Testis (tissue), 3 donors: ENCODE data around the gene ATF5. TPM values are rescaled to one million over a fixed set of nuclear protein-coding genes. Genes with fewer than 3 reads are reported as not detected.

Experiments used
- DNase-seq: peaks from one replicate; pipeline ENCODE4 v3.0.0-alpha.2; 2019
- H3K27ac ChIP-seq, 2 donors: fragments of 200-600 bp; sonication (generic); one replicate each; pipeline ENCODE4 v1.5.1; 2019
- H3K27me3 ChIP-seq: fragments of 200-600 bp; sonication (generic); one replicate; pipeline ENCODE4 v1.5.1; 2019
- H3K36me3 ChIP-seq: fragments of 200-600 bp; sonication (generic); one replicate; pipeline ENCODE4 v1.5.1; 2017; ENCODE audit warnings: low read depth; ENCODE audit errors: missing control alignments
- H3K4me1 ChIP-seq: fragments of 200-600 bp; sonication (generic); one replicate; pipeline ENCODE4 v1.5.1; 2019
- H3K4me3 ChIP-seq, 2 donors: fragments of 200-600 bp; sonication (generic); one replicate each; pipeline ENCODE4 v1.5.1; 2017 to 2019
- H3K9me3 ChIP-seq: fragments of 200-600 bp; sonication (generic); one replicate; pipeline ENCODE4 v1.5.1; 2017
- CTCF ChIP-seq, 3 experiments: fragments of 450-650 bp in 2 of 3; fragments of 200-600 bp in 1 of 3; sonication (generic) in 1 of 3; IDR thresholded peaks; one replicate each; pipeline ENCODE4 v1.5.1; 2016 to 2019; ENCODE audit warnings: antibody characterized with exemption in 3 of 3, mild to moderate bottlenecking in 2 of 3, moderate library complexity in 1 of 3
- POLR2A ChIP-seq: fragments of 450-650 bp; IDR thresholded peaks from one replicate; pipeline ENCODE4 v1.6.1; 2017; ENCODE audit warnings: antibody characterized with exemption, mild to moderate bottlenecking, moderate library complexity
- WGBS, 2 donors: methylation state at CpG; one replicate each; pipeline ENCODE4 v1.1.5; 2018; 5-methylcytosine and 5-hydroxymethylcytosine counted together
- intact Hi-C: fragments of 100-400 bp; cut with DNase I; formaldehyde crosslinking; loops from one replicate; pipeline ENCODE4 v1.15.1; 2023; ENCODE audit warnings: low total_unique reads
- polyA plus RNA-seq: library from polyadenylated mRNA; stranded (reverse); fragments of 350-450 nt; fragmentation: Illumina TruSeq; extraction: RNeasy Lipid Tissue Mini Kit (QIAGEN cat#74804); gene quantifications from one replicate; pipeline ENCODE4 v1.2.3, GENCODE V29; 2014; ENCODE audit warnings: low read depth, low replicate concordance; ENCODE audit not compliant: insufficient read depth
- total RNA-seq, 2 donors: library from RNA; depleted of rRNA; stranded (reverse); fragments of >200 nt; gene quantifications; one replicate each; pipeline ENCODE4 v1.2.3, GENCODE V29; 2016

The ATF5 gene
- total and polyA plus RNA-seq, 3 donors from 2014 or later = 31.3 to 64.5 (median 38.5) TPM

DNA sequence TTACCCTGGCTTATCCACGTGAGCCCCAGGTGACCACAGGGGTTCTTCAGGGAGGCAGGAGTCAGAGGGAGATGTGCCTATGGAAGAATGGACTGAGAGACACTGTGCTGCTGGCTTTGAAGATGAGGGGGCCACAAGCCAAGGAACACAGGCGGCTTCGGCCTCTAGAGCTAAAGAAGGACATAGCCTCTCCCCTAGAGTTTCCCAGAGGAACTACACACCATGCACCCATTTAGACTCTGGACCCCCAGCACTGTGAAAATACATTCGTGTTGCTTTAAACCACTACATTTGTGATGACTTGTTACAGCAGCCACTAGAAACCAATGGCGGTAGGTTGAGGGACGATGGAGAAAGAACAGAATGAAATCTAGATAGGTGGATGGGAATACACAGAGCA is 13.7 kb upstream of the ATF5 start:
- 93 to 95% methylated on average over 6 of the region's 6 CpGs for WGBS, 2 donors
- Histone ChIP-seq H3K4me3 (no peak overlapping the region), H3K27me3 (no peaks in the 10 kb centered on the region), H3K36me3 (no peaks in the 10 kb centered on the region), H3K4me1 (peaks cover 30% of the 10 kb centered on the region), H3K9me3 (no peaks in the 10 kb centered on the region), H3K27ac (no peak overlapping the region)
- peak in 1 of 3 experiments; percentile 17 for TF ChIP-seq CTCF (IDR thresholded peaks at IDR 0.05)
- TF ChIP-seq POLR2A = no peak
- DNase-seq = no peak
- intact Hi-C loops = no loop called here

- H3K36me3 ChIP-seq = no peaks in the 10 kb centered on the region
- WGBS, 2 donors = 79% methylated on average over 17 to 21 of the region's 21 CpGs
Measured at GRCh38 chr19:49916839-49917733, 11.9 kb upstream of the ATF5 start.

DNA sequence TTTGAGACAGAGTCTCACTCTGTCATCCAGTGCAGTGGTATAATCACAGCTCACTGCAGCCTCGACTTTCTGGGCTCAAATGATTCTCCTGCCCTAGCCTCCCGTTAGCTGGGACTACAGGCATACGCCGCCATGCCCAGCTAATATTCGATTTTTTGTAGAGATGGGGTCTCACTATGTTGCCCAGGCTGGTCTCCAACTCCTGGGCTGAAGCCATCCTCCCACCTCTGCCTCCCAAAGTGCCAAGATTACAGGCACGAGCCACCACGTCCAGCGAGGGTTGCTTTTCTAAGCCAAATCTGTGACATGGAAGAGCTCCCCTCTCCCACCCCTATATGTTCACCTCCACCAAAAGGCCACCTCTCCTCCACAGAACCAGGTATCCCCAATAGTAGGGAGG is 10.9 kb upstream of the ATF5 start:
- peaks cover 7% of the 10 kb centered on the region for H3K4me1 ChIP-seq
- no peak overlapping the region for H3K4me3 ChIP-seq
- no peaks in the 10 kb centered on the region for H3K27me3 ChIP-seq
- WGBS, 2 donors = 92 to 94% methylated on average over 8 of the region's 8 CpGs
- intact Hi-C loops = no loop called here
- H3K36me3 ChIP-seq = no peaks in the 10 kb centered on the region
- no peak for DNase-seq
- H3K9me3 ChIP-seq = no peaks in the 10 kb centered on the region
- H3K27ac ChIP-seq = no peak overlapping the region
- TF ChIP-seq CTCF (IDR thresholded peaks at IDR 0.05) (no peak), POLR2A (no peak)

More at GRCh38 chr19:49916839-49917733, 11.9 kb upstream of the ATF5 start:
- Histone ChIP-seq H3K27me3 (no peaks in the 10 kb centered on the region), H3K9me3 (no peaks in the 10 kb centered on the region), H3K27ac (no peak overlapping the region), H3K4me3 (no peak overlapping the region), H3K4me1 (peaks cover 16% of the 10 kb centered on the region)
- no peak for DNase-seq
- intact Hi-C loops = no loop called here
- TF ChIP-seq CTCF (IDR thresholded peaks at IDR 0.05) (peak in 2 of 3 experiments; percentile 23 to 25), POLR2A (no peak)

- Histone ChIP-seq H3K36me3 (no peaks in the 10 kb centered on the region), H3K27me3 (no peaks in the 10 kb centered on the region), H3K27ac (no peak overlapping the region), H3K9me3 (no peaks in the 10 kb centered on the region), H3K4me1 (peaks cover 3% of the 10 kb centered on the region), H3K4me3 (no peak overlapping the region)
- intact Hi-C loops = no loop called here
- TF ChIP-seq POLR2A (no peak), CTCF (IDR thresholded peaks at IDR 0.05) (no peak)
- no peak for DNase-seq
- 94 to 96% methylated on average over 24 of the region's 24 CpGs for WGBS, 2 donors
Measured at GRCh38 chr19:49920624-49921363, 8.2 kb upstream of the ATF5 start.
